HepG2 (cell line): Measurements from ENCODE around the gene ZNFX1. TPM values are rescaled to one million over a fixed set of nuclear protein-coding genes. Genes with fewer than 3 reads are reported as not detected.
A peak's percentile ranks its signal among the peaks of the same experiment; 100 is the strongest.

Experiments used
- ARNTL ChIP-seq: sonication (generic); formaldehyde crosslinking; IDR thresholded peaks from 2 replicates; pipeline ENCODE4 v1.4.0; 2020; ENCODE audit warnings: mild to moderate bottlenecking, missing genetic modification reagents
- FOSL2 ChIP-seq: sonication (generic); formaldehyde crosslinking; IDR thresholded peaks from 2 replicates; pipeline ENCODE4 v1.4.0; 2020; ENCODE audit warnings: missing genetic modification reagents
- FOXO1 ChIP-seq: sonication (generic); formaldehyde crosslinking; IDR thresholded peaks from 2 replicates; pipeline ENCODE4 v1.4.0; 2020; ENCODE audit warnings: missing genetic modification reagents
- HOXA5 ChIP-seq: sonication (generic); formaldehyde crosslinking; IDR thresholded peaks from 2 replicates; pipeline ENCODE4 v1.4.0; 2020; ENCODE audit warnings: missing genetic modification reagents
- KAT8 ChIP-seq: IDR thresholded peaks from 2 replicates; pipeline ENCODE4 v1.6.1; 2016; ENCODE audit warnings: missing genetic modification reagents, missing compliant biosample characterization
- KLF11 ChIP-seq: IDR thresholded peaks from 2 replicates; pipeline ENCODE4 v1.6.1; 2016; ENCODE audit warnings: missing compliant biosample characterization
- MAFF ChIP-seq: IDR thresholded peaks from 2 replicates; pipeline ENCODE4 v1.6.1; 2011; ENCODE audit warnings: low read depth, low read length, improper control_type of control experiment
- NPAS2 ChIP-seq: sonication (generic); formaldehyde crosslinking; IDR thresholded peaks from 2 replicates; pipeline ENCODE4 v1.8.0; 2022; ENCODE audit warnings: mild to moderate bottlenecking, missing genetic modification reagents, borderline replicate concordance
- NR3C1 ChIP-seq: sonication (generic); formaldehyde crosslinking; IDR thresholded peaks from 2 replicates; pipeline ENCODE4 v1.4.0; 2020; ENCODE audit warnings: missing genetic modification reagents
- PATZ1 ChIP-seq: sonication (generic); formaldehyde crosslinking; IDR thresholded peaks from 2 replicates; pipeline ENCODE4 v1.4.0; 2020; ENCODE audit warnings: missing genetic modification reagents
- PRDM4 ChIP-seq: sonication (generic); formaldehyde crosslinking; IDR thresholded peaks from 2 replicates; pipeline ENCODE4 v1.9.0; 2021; ENCODE audit warnings: missing genetic modification reagents, borderline replicate concordance
- SAFB2 ChIP-seq: sonication (generic); formaldehyde crosslinking; IDR thresholded peaks from 2 replicates; pipeline ENCODE4 v1.5.1; 2020; ENCODE audit warnings: missing genetic modification reagents, low read depth, mild to moderate bottlenecking, borderline replicate concordance
- TMF1 ChIP-seq: sonication (generic); formaldehyde crosslinking; IDR thresholded peaks from 2 replicates; pipeline ENCODE4 v1.8.1; 2022; ENCODE audit warnings: low read depth, missing genetic modification reagents
- ZNF136 ChIP-seq: sonication (generic); formaldehyde crosslinking; IDR thresholded peaks from 2 replicates; pipeline ENCODE4 v1.8.1; 2022; ENCODE audit warnings: low read depth, mild to moderate bottlenecking, moderate library complexity, missing genetic modification reagents
- ZNF605 ChIP-seq: sonication (generic); formaldehyde crosslinking; IDR thresholded peaks from 2 replicates; pipeline ENCODE4 v1.8.0; 2022; ENCODE audit warnings: mild to moderate bottlenecking, missing genetic modification reagents
- ZNF619 ChIP-seq: sonication (generic); formaldehyde crosslinking; IDR thresholded peaks from 2 replicates; pipeline ENCODE4 v1.4.0; 2020; ENCODE audit warnings: mild to moderate bottlenecking, missing genetic modification reagents
- ZNF660 ChIP-seq: sonication (generic); formaldehyde crosslinking; IDR thresholded peaks from 2 replicates; pipeline ENCODE4 v1.5.1; 2020; ENCODE audit warnings: mild to moderate bottlenecking, low read depth, missing genetic modification reagents, borderline replicate concordance
- ZNF724P ChIP-seq: sonication (generic); formaldehyde crosslinking; IDR thresholded peaks from 2 replicates; pipeline ENCODE4 v1.8.0; 2022; ENCODE audit warnings: missing genetic modification reagents, borderline replicate concordance
- ZNF746 ChIP-seq: sonication (generic); formaldehyde crosslinking; IDR thresholded peaks from 2 replicates; pipeline ENCODE4 v1.8.0; 2022; ENCODE audit warnings: mild to moderate bottlenecking, missing genetic modification reagents
- ZNF772 ChIP-seq: sonication (generic); formaldehyde crosslinking; IDR thresholded peaks from 2 replicates; pipeline ENCODE4 v1.5.0; 2020; ENCODE audit warnings: mild to moderate bottlenecking, missing genetic modification reagents
- ZNF883 ChIP-seq: sonication (generic); formaldehyde crosslinking; IDR thresholded peaks from 2 replicates; pipeline ENCODE4 v1.5.1; 2020; ENCODE audit warnings: mild to moderate bottlenecking, missing genetic modification reagents; ENCODE audit errors: not compliant biosample characterization
- polyA plus RNA-seq, 8 experiments: library from polyadenylated mRNA; depleted of rRNA in 3 of 8; stranded (reverse) in 7 of 8; unstranded in 1 of 8; fragments of >200 nt; fragmentation: Illumina TruSeq in 4 of 8; extraction: Trizol in 4 of 8; gene quantifications; 2 replicates each; pipeline versions ENCODE4 v1.2.1 to v1.2.3, GENCODE V29; 2011 to 2016; ENCODE audit warnings: low read depth in 4 of 8, missing spikeins in 1 of 8, mixed read lengths in 1 of 8; ENCODE audit not compliant: insufficient read depth in 1 of 8
- total RNA-seq, 5 experiments: library from RNA; depleted of rRNA; stranded (reverse); fragments of >200 nt; fragmentation: Illumina TruSeq; extraction: Trizol; gene quantifications; 2 replicates each; pipeline ENCODE4 v1.2.3, GENCODE V29; 2016; ENCODE audit warnings: low read depth in 1 of 5
- TF ChIP-seq, protein P1 (sequence below): sonication (generic); formaldehyde crosslinking; IDR thresholded peaks from 2 replicates; pipeline ENCODE4 v1.5.0; 2020; ENCODE audit warnings: mild to moderate bottlenecking, missing genetic modification reagents
- TF ChIP-seq, protein P2 (sequence below): sonication (generic); formaldehyde crosslinking; IDR thresholded peaks from 2 replicates; pipeline ENCODE4 v1.8.0; 2022; ENCODE audit warnings: missing genetic modification reagents, low read depth, mild to moderate bottlenecking, borderline replicate concordance

ZNFX1 gene
- total and polyA plus RNA-seq, 2 of the 13 experiments (the other 11 are each of a cell fraction or from before 2014, with no cell fraction given): 2.9 to 11.1 TPM

- TF ChIP-seq ZNF660 (CRISPR knock-in tag) (no peak), ZNF883 (CRISPR knock-in tag) (no peak), HOXA5 (CRISPR knock-in tag) (no peak), FOXO1 (CRISPR knock-in tag) (0 out of 2 replicates have a peak, but pooled peaks have one; percentile 34), SAFB2 (CRISPR knock-in tag) (no peak), PATZ1 (CRISPR knock-in tag) (no peak), ZNF619 (CRISPR knock-in tag) (no peak), KAT8 (CRISPR knock-in tag) (no peak), ZNF772 (peak; percentile 14; the same call in 1 of the 2 replicates), TMF1 (CRISPR knock-in tag) (0 out of 2 replicates have a peak, but pooled peaks have one; percentile 23), NPAS2 (CRISPR knock-in tag) (no peak), ZNF724P (CRISPR knock-in tag) (no peak), ZNF136 (CRISPR knock-in tag) (no peak), MAFF (peak; percentile 98), NR3C1 (CRISPR knock-in tag) (no peak), ARNTL (CRISPR knock-in tag) (0 out of 2 replicates have a peak, but pooled peaks have one; percentile 19), PRDM4 (no peak), ZNF746 (CRISPR knock-in tag) (no peak), FOSL2 (0 out of 2 replicates have a peak, but pooled peaks have one; percentile 25), KLF11 (CRISPR knock-in tag) (peak; percentile 17; the same call in 1 of the 2 replicates), ZNF605 (CRISPR knock-in tag) (no peak)
- TF ChIP-seq, protein P1, sequence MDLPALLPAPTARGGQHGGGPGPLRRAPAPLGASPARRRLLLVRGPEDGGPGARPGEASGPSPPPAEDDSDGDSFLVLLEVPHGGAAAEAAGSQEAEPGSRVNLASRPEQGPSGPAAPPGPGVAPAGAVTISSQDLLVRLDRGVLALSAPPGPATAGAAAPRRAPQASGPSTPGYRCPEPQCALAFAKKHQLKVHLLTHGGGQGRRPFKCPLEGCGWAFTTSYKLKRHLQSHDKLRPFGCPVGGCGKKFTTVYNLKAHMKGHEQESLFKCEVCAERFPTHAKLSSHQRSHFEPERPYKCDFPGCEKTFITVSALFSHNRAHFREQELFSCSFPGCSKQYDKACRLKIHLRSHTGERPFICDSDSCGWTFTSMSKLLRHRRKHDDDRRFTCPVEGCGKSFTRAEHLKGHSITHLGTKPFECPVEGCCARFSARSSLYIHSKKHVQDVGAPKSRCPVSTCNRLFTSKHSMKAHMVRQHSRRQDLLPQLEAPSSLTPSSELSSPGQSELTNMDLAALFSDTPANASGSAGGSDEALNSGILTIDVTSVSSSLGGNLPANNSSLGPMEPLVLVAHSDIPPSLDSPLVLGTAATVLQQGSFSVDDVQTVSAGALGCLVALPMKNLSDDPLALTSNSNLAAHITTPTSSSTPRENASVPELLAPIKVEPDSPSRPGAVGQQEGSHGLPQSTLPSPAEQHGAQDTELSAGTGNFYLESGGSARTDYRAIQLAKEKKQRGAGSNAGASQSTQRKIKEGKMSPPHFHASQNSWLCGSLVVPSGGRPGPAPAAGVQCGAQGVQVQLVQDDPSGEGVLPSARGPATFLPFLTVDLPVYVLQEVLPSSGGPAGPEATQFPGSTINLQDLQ (CRISPR knock-in tag): no peak
- TF ChIP-seq, protein P2, sequence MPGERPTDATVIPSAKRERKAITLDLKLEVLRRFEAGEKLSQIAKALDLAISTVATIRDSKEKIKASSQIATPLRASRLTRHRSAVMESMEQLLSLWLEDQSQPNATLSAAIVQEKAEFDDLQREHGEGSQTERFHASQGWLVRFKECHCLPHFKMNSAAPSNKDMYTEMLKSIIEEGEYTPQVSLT (CRISPR knock-in tag): peak; percentile 42; the same call in 1 of the 2 replicates
These were observed 2.0 kb upstream of the ZNFX1 start (continued) for GRCh38 chr20:49279677-49280462.
